ENCODE results near the gene TBC1D30.
"Not testable (repeated sequence)": the region's sequence is repeated elsewhere in the genome, so short reads cannot be mapped to it uniquely, and the experiment has no call there.

The TBC1D30 gene

GRCh38 chr12:64824500-64825142 lies at the start of gene TBC1D30:
Gene TBC1D30, plus strand, starts transcription at chr12:64824647. Its CDS starts 233 bp downstream, at chr12:64824880.
- H3K4me3 ChIP-seq (ENCODE audit: low read depth, low read length): peak within 1 kb of the TSS; percentile 56
- TF ChIP-seq CTCF (IDR thresholded peaks at IDR 0.05; ENCODE audit: low read depth, low read length, missing control alignments): no peak
- no peak for DNase-seq (ENCODE audit: low read depth)

- not testable (repeated sequence) for H3K4me3 ChIP-seq (ENCODE audit: low read depth, low read length); DNase-seq (ENCODE audit: low read depth)
These were observed 49.2 kb upstream of the TBC1D30 start for GRCh38 chr12:64775147-64775736.

GRCh38 chr12:64779354-64779974 lies 45.0 kb upstream of the TBC1D30 start:
- no peak for TF ChIP-seq CTCF (IDR thresholded peaks at IDR 0.05; ENCODE audit: low read depth, low read length, missing control alignments)
- H3K4me3 ChIP-seq (ENCODE audit: low read depth, low read length): no peak overlapping the region
- DNase-seq (ENCODE audit: low read depth): no peak

GRCh38 chr12:64780132-64780530 lies 44.3 kb upstream of the TBC1D30 start:
- no peak for DNase-seq (ENCODE audit: low read depth)
- peak overlapping the region; percentile 48 for H3K4me3 ChIP-seq (ENCODE audit: low read depth, low read length)
- no peak for TF ChIP-seq CTCF (IDR thresholded peaks at IDR 0.05; ENCODE audit: low read depth, low read length, missing control alignments)

GRCh38 chr12:64780531-64781279 lies 43.7 kb upstream of the TBC1D30 start:
- H3K4me3 ChIP-seq (ENCODE audit: low read depth, low read length): peak overlapping the region; percentile 48
- no peak for DNase-seq (ENCODE audit: low read depth)
- TF ChIP-seq CTCF (IDR thresholded peaks at IDR 0.05; ENCODE audit: low read depth, low read length, missing control alignments): no peak

GRCh38 chr12:64781280-64782190 lies 42.9 kb upstream of the TBC1D30 start:
- TF ChIP-seq CTCF (IDR thresholded peaks at IDR 0.05; ENCODE audit: low read depth, low read length, missing control alignments): no peak
- peak overlapping the region; percentile 48 for H3K4me3 ChIP-seq (ENCODE audit: low read depth, low read length)
- DNase-seq (ENCODE audit: low read depth): no peak

Data from GM12864 (cell line).